Effector memory CD8-positive, alpha-beta T cell (primary cell): ENCODE measurements around the gene ZDHHC11.
"Not testable (repeated sequence)": the region's sequence is repeated elsewhere in the genome, so short reads cannot be mapped to it uniquely, and the experiment has no call there.

Experiments
- ATAC-seq: fragments of 150-1000 bp; cut with Tn5 transposase; replicated peaks from 2 replicates; pipeline ENCODE4 v1.10.0; 2021; ENCODE audit warnings: mild to moderate bottlenecking, moderate library complexity
- DNase-seq, 3 experiments: peaks; one replicate each; pipeline ENCODE4 v3.0.0; 2021
- H3K27ac Mint-ChIP-seq, 2 donors: one replicate each; pipeline ENCODE4 v1.8.0; 2022; ENCODE audit warnings: mild to moderate bottlenecking in 2 of 2, mixed read lengths in 2 of 2, moderate library complexity in 2 of 2
- H3K27me3 Mint-ChIP-seq, 2 donors: one replicate each; pipeline ENCODE4 v1.8.0; 2022; ENCODE audit warnings: mixed read lengths in 2 of 2
- H3K36me3 Mint-ChIP-seq: one replicate; pipeline ENCODE4 v1.8.0; 2022; ENCODE audit warnings: mild to moderate bottlenecking, moderate library complexity, mixed read lengths; ENCODE audit not compliant: insufficient read depth
- H3K4me1 Mint-ChIP-seq, 2 donors: one replicate each; pipeline ENCODE4 v1.8.0; 2022; ENCODE audit warnings: low read depth in 2 of 2, mixed read lengths in 2 of 2
- H3K4me3 Mint-ChIP-seq, 2 donors: one replicate each; pipeline ENCODE4 v1.8.0; 2022; ENCODE audit warnings: mild to moderate bottlenecking in 2 of 2, mixed read lengths in 2 of 2, moderate library complexity in 2 of 2
- H3K9me3 Mint-ChIP-seq, 2 donors: one replicate each; pipeline ENCODE4 v1.8.0; 2022; ENCODE audit warnings: mixed read lengths in 2 of 2

The ZDHHC11 gene

DNA sequence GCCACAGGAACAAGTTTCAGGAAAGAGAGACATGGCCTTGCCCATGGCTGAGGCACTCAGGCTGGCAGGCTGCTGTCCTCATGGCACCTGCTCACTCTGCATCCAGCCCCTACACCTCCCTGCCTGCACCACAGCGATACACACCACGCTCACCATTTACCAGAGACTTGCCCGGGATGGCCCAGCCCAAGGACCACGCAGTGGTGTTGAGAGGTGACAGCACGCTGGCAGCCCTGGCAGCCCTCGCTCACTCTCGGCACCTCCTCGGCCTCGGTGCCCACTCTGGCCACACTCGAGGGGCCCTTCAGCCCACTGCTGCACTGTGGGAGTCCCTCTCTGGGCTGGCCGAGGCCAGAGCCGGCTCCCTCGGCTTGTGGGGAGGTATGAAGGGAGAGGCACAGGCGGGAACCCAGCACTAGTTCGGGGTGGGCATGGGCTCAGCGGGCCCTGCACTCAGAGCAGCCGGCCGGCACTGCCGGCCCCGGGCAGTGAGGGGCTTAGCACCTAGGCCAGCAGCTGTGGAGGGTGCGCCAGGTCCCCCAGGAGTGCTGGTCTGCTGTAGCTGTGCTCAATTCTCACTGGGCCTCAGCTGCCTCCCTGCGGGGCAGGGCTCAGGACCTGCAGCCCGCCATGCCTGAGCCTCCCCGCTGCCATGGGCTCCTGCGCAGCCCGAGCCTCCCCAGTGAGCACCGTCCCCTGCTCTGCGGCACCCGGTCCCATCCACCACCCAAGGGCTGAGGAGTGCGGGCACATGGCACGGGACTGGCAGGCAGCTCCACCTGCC, 86.6 kb downstream of the ZDHHC11 start:
- no peaks in the 10 kb centered on the region for H3K9me3 Mint-ChIP-seq
- H3K36me3 Mint-ChIP-seq: peaks cover 24% of the 10 kb centered on the region
- H3K4me1 Mint-ChIP-seq: peaks cover 4 to 14% of the 10 kb centered on the region in 2 donors
- H3K27me3 Mint-ChIP-seq: peaks cover 2 to 5% of the 10 kb centered on the region in 2 donors
- ATAC-seq (no peak), DNase-seq (no peak)
- H3K4me3 Mint-ChIP-seq: no peak overlapping the region
- no peak overlapping the region for H3K27ac Mint-ChIP-seq

DNA sequence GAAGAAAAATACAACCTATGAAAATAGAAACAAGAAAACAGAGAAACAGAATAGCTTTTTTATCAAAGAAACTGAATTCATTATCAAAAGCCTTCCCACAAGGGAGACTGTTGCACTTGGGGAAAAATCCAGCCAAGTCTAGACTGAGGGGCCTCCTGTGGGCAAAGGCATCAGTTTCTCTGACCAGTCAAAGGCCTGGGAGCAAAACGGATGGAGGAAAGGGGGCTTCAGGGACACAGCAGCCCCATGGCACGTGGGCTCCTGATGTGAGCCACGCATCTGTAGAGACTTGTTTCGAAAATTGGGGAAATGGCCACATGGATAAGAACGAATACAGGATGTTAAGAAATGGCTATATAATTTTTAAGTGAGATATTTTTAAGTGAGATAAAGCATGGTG, 87.4 kb downstream of the ZDHHC11 start:
- peak overlapping the region in 1 of 2 donors; percentile 69 for H3K27ac Mint-ChIP-seq
- DNase-seq (no peak), ATAC-seq (no peak)
- H3K27me3 Mint-ChIP-seq: peaks cover 7 to 10% of the 10 kb centered on the region in 2 donors
- H3K4me1 Mint-ChIP-seq: peaks cover 12 to 22% of the 10 kb centered on the region in 2 donors
- H3K36me3 Mint-ChIP-seq: peaks cover 31% of the 10 kb centered on the region
- H3K9me3 Mint-ChIP-seq: no peaks in the 10 kb centered on the region
- H3K4me3 Mint-ChIP-seq: no peak overlapping the region

DNA sequence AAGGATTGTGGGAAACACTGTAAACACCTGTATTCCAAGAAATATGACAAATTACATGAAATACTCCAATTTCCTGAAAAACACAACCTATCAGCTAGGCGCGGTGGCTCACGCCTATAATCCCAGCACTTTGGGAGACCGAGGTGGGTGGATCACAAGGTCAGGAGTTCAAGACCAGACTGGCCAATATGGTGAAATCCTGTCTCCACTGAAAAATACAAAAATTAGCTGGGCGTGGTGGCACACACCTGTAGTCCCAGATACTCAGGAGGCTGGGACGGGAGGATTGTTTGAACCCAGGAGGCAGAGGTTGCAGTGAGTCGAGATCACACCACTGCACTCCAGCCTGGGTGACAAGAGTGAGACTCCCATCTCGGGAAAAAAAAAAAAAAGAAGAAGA, 87.8 kb downstream of the ZDHHC11 start:
- H3K36me3 Mint-ChIP-seq: peaks cover 34% of the 10 kb centered on the region
- not testable (repeated sequence) for H3K9me3 Mint-ChIP-seq, H3K4me3 Mint-ChIP-seq, ATAC-seq, H3K27me3 Mint-ChIP-seq, DNase-seq
- peaks cover 13 to 24% of the 10 kb centered on the region in 2 donors for H3K4me1 Mint-ChIP-seq
- H3K27ac Mint-ChIP-seq: peak overlapping the region in 1 of 2 donors; percentile 69

DNA sequence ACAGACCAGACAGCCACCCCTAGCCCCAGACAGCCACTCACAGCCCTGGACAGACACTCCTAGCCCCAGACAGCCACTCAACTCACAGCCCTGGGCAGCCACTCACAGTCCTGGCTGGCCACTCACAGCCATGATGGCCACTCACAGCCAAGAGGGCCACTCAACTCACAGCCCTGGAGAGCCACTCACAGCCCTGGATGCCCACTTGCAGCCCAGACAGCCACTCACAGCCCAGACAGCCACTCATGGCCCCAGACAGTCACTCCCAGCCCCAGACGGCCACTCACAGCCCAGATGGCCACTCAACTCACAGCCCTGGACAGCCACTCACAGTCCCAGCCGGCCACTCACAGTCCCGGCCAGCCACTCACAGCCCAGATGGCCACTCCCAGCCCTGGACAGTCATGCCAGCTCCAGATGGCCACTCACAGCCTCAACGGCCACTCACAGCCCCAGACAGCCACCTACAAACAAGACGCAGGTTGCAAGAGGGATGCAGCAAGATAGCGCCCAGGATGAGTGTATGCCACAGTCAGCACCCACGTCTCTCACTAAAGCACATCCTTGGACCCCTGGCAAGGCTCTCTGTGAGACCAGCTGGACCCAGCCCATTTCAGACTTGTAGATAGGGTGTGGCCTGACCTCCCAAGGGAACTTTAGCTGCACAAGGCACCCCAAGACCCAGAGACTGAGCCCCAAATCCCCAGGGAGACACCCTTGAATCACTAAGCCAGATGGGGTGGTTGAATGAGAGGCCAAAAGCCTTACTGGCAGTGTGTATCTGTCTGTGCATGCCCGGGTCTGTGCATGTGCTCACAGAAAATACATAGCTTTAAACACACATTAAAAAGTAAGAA, 88.7 kb downstream of the ZDHHC11 start:
- peaks cover 39% of the 10 kb centered on the region for H3K36me3 Mint-ChIP-seq
- H3K4me3 Mint-ChIP-seq: no peak overlapping the region
- DNase-seq: no peak
- peaks cover 19 to 33% of the 10 kb centered on the region in 2 donors for H3K4me1 Mint-ChIP-seq
- peak overlapping the region in 1 of 2 donors; percentile 41 for H3K27ac Mint-ChIP-seq
- ATAC-seq: no peak
- H3K9me3 Mint-ChIP-seq: no peaks in the 10 kb centered on the region
- H3K27me3 Mint-ChIP-seq: peaks cover 14 to 18% of the 10 kb centered on the region in 2 donors

DNA sequence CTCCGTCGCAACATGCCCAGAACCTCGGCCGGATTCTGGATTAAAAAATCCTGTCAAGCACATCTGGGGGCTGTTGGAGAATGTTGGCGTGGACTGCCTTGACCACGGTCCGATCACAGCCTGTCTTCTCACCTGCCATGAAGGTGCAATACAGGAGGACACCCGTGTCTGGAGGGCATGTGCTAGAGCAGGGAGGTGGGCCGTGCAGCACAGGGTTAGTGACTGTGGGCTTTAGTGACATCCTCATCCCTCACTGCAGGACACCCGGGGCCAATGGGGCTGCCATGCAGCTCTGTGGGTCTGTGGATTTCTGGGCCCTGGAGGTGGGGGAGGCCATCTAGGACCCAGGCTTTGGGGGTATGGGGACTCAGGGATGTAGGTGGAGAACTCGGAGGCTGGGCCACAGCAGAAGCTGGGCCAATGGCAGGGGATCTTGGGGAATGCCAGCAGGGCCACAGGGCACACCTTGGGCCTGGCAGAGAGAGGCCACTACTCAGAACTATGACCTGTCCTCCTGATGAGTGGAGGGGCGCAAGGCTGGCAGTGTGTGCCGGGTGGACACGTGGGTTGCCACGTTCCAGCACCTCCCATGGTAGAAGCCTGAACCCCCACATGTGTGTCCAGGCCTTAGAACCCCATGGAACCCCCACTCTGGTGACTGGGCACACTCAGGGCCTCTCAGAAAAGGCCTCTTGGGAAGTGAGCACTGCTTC, 89.6 kb downstream of the ZDHHC11 start:
- H3K4me1 Mint-ChIP-seq: peaks cover 19 to 35% of the 10 kb centered on the region in 2 donors
- H3K27me3 Mint-ChIP-seq: peaks cover 20 to 27% of the 10 kb centered on the region in 2 donors
- H3K36me3 Mint-ChIP-seq: peaks cover 43% of the 10 kb centered on the region
- H3K4me3 Mint-ChIP-seq: no peak overlapping the region
- H3K9me3 Mint-ChIP-seq: no peaks in the 10 kb centered on the region
- DNase-seq: no peak
- peak overlapping the region in 1 of 2 donors; percentile 41 for H3K27ac Mint-ChIP-seq
- no peak for ATAC-seq

DNA sequence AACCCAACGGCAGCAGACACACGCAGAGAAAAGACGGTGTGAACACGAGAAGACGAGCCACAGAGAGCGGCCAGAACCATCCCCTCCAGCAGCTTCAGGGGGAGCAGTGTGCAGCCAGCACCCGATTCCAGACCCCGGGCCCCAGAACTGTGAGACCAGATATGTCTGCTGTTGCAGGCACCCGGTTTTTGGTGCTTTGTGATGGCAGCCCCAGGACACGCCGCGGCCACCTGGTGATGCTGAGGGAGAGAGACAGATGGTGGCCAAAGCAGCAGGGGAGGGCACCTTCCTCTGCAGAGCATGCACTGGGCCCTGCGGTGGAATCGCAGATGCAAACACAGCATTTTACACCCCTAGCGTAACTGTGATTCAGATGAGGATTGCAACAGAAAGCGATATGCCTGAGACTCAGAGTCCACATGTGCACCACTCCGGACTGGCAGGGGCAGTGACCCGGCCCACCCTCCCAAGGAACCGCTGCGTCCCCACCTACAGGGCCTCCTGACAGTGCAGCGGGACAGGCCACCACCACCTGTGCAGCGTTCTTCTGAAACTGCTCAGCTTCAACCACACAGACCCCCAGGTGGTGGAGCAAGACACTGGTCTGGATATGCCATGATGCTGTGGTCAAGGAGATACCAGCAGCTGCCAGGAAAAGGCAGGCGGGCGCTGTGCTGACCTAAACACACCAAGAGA, 90.3 kb downstream of the ZDHHC11 start:
- Mint-ChIP-seq H3K27ac (peak overlapping the region in 1 of 2 donors; percentile 41), H3K9me3 (no peaks in the 10 kb centered on the region), H3K4me1 (peaks cover 19 to 33% of the 10 kb centered on the region in 2 donors), H3K4me3 (no peak overlapping the region), H3K36me3 (peaks cover 43% of the 10 kb centered on the region), H3K27me3 (peaks cover 23 to 30% of the 10 kb centered on the region in 2 donors)
- ATAC-seq (no peak), DNase-seq (no peak)

DNA sequence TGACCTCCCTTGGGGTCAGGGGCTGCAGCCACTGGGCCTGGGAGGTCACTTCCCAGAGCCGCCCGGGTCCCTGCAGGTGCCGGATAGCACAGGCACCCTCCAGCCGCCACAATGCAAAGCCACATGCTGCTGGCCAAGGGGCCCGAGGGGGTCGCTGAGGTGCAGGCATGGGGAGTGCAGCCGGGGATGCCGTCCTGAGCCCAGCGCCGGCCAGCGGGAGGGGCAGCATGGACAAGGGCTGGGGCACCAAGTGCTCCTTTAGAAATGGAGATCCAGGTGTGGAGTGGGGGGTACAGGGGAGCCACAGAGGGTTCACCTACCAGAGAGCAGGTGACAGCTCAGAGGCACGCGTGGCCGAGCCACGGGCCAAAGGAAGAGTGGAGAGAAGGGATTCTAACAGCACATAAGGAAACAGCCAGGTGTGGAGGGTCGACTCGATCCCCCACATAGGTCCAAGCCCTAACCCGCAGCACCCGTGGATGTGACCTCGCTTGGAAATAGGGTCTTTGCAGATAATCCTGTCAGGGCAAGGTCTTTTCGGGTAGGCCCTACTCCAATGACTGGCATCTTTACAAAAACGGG, 90.9 kb downstream of the ZDHHC11 start:
- Mint-ChIP-seq H3K36me3 (peaks cover 43% of the 10 kb centered on the region), H3K27ac (peak overlapping the region; percentile 41 to 93), H3K4me3 (peak overlapping the region; percentile 75 to 83), H3K9me3 (no peaks in the 10 kb centered on the region), H3K27me3 (peaks cover 23 to 30% of the 10 kb centered on the region in 2 donors), H3K4me1 (peaks cover 19 to 33% of the 10 kb centered on the region in 2 donors)
- no peak for DNase-seq
- no peak for ATAC-seq

DNA sequence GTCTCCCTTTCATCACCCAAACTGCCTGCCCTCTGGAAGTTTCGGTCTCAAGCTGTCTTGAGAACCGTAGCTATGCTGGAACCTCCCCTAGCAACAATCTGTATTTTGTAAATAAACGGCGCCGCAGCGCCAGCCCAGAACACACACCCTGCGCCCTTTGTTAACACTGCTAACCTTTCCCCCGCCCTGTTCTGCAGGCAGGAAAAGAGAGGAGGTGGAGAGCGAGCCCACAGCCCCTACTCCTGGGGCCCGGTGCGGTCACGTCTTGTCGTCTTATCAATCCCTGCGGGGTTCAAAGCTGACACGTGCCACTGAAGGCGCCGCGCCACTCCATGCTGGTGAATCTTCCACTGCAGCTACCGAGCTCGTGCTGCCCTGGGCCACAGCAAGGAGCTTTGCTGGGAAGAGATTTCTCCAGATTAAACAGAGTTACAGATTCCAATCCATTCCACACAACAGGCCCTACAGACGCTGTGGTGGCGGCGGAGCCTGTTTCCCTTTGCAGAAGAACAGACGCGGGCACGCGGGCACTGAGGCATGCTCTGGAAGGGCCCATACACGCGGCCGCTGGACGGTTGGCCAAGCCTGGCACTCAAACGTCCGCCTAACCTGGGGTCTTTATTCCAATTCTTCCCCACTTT, 91.6 kb downstream of the ZDHHC11 start:
- peak overlapping the region; percentile 75 to 83 for H3K4me3 Mint-ChIP-seq
- H3K9me3 Mint-ChIP-seq: no peaks in the 10 kb centered on the region
- H3K27ac Mint-ChIP-seq: peak overlapping the region; percentile 93 to 98
- H3K27me3 Mint-ChIP-seq: peaks cover 26 to 30% of the 10 kb centered on the region in 2 donors
- DNase-seq (peak; percentile 47 to 75 (median 73)), ATAC-seq (peak; percentile 87)
- peaks cover 43% of the 10 kb centered on the region for H3K36me3 Mint-ChIP-seq
- peaks cover 22 to 35% of the 10 kb centered on the region in 2 donors for H3K4me1 Mint-ChIP-seq

DNA sequence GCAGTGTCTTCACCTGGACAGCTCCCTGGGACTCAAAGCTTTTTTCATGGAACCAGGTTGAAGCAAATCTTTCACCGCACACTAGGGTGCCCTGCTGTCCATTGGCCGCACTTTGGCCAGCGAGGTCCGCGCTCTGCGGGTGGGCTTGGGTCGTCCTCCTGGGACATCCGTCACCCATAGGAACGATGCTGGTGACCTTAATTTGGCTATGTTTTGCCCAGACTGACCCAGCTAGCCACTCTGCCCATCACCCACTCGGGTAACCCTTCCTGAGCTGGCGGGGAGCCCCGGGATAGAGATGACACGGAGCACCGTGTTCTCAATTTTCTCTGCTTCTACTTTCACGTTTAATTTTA, 92.1 kb downstream of the ZDHHC11 start:
- Mint-ChIP-seq H3K4me1 (peaks cover 24 to 35% of the 10 kb centered on the region in 2 donors), H3K9me3 (no peaks in the 10 kb centered on the region), H3K27ac (peak overlapping the region; percentile 93 to 98), H3K4me3 (peak overlapping the region; percentile 75 to 83), H3K27me3 (peaks cover 30% of the 10 kb centered on the region in 2 donors), H3K36me3 (peaks cover 43% of the 10 kb centered on the region)
- ATAC-seq (no peak), DNase-seq (peak in 1 of 3 experiments; percentile 10)

DNA sequence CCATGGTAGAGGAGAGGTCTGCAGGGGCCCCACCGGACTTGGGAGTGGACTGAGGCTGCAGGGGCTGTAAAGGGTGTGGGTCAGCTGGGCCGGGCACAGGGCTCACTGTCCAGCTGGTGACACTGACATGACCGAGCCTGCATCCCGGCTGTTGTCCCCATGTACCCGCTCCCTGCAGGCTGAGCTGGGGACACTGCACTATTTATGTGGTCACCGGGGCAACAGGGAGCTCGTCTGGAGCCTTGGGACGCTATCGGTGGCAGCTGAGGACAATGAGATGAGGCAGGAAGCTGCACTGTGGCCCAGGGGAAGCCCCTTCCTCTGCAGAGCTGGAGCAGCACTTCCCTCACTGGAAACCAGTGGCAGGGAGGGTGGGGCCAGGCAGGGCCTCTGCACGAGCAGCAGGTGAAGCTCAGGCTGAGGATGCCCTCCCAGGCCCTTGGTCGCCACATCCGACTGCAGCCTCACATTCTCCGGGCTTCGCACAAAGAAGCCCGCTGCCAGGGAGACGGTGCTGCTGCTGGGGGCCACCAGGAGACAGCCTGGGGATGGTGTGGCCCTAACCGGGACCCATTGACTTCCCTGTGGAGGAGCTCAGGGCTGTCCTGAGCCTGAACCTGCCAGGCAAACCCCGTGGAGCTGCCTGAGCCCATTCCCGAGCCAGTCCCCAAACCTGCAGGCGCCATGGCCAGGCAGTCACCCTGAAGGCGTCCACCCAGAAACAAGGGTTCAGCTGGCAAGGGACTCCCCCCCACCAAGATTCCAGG, 92.7 kb downstream of the ZDHHC11 start:
- DNase-seq: peak in 2 of 3 experiments; percentile 41 to 50

DNA sequence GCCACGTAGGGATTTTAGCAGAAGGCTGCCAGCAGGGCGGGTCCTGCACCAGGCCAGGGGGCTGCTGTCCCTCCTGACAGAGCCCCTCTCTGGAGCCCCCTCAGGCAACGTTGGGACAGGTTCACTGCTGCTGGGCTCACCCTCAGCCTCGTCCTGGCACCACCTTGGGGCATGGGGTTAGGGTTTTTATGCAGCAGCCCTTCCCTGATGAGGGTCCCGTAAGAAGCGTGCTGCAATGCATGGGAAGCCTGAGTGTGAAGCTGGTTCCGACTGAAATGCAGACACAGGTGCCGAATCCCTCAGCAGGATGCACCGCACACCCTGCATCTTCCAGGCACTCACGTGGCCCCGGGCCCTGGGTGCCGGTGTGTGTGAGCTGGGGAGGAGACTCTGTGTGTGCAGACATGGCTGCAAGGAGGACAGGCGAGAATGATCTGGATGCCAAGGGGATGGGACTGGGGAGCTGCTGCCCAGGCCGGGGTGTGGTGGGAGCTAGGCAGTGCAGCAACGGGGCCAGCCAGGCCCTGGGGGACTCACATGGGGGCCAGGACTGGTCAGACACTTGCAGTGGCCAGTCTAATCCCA, 93.3 kb downstream of the ZDHHC11 start:
- Mint-ChIP-seq H3K27ac (peak overlapping the region in 1 of 2 donors; percentile 98), H3K9me3 (no peaks in the 10 kb centered on the region), H3K4me3 (peak overlapping the region; percentile 45 to 83), H3K27me3 (peaks cover 30% of the 10 kb centered on the region in 2 donors), H3K36me3 (peaks cover 43% of the 10 kb centered on the region), H3K4me1 (peaks cover 24 to 35% of the 10 kb centered on the region in 2 donors)
- DNase-seq (peak in 1 of 3 experiments; percentile 13), ATAC-seq (no peak)

More for the DNA sequence above, 92.7 kb downstream of the ZDHHC11 start:
- no peaks in the 10 kb centered on the region for H3K9me3 Mint-ChIP-seq
- peak overlapping the region; percentile 75 to 83 for H3K4me3 Mint-ChIP-seq
- ATAC-seq: peak; percentile 35
- peaks cover 43% of the 10 kb centered on the region for H3K36me3 Mint-ChIP-seq
- peak overlapping the region; percentile 93 to 98 for H3K27ac Mint-ChIP-seq
- H3K27me3 Mint-ChIP-seq: peaks cover 30% of the 10 kb centered on the region in 2 donors
- H3K4me1 Mint-ChIP-seq: peaks cover 24 to 35% of the 10 kb centered on the region in 2 donors
